GM19043 (cell line): ENCODE data around the gene C1QTNF6.

Source experiments
- ATAC-seq: cut with Tn5 transposase; IDR thresholded peaks from one replicate; pipeline ENCODE4 v1.9.1; 2021; ENCODE audit warnings: low read depth; ENCODE audit not compliant: unreplicated experiment

The C1QTNF6 gene

GRCh38 chr22:37193629-37194191, 5.7 kb upstream of the C1QTNF6 start:
- no peak for ATAC-seq

GRCh38 chr22:37192741-37193140, 4.7 kb upstream of the C1QTNF6 start:
- no peak for ATAC-seq

- ATAC-seq = no peak
Measured at GRCh38 chr22:37192204-37192603, 4.2 kb upstream of the C1QTNF6 start.

GRCh38 chr22:37190262-37190780, 2.3 kb upstream of the C1QTNF6 start:
- ATAC-seq = no peak

GRCh38 chr22:37188901-37189466, 937 bp upstream of the C1QTNF6 start:
- ATAC-seq = no peak

- ATAC-seq = no peak
Measured at GRCh38 chr22:37187552-37187890, 526 bp downstream of the C1QTNF6 start.

- no peak for ATAC-seq
Measured at GRCh38 chr22:37186997-37187522, 987 bp downstream of the C1QTNF6 start.

- ATAC-seq = no peak
Measured at GRCh38 chr22:37186228-37186996, 1.6 kb downstream of the C1QTNF6 start.

- no peak for ATAC-seq
Measured at GRCh38 chr22:37185646-37186227, 2.3 kb downstream of the C1QTNF6 start.

GRCh38 chr22:37184816-37185541, 3.1 kb downstream of the C1QTNF6 start:
- no peak for ATAC-seq

GRCh38 chr22:37184380-37184755, 3.7 kb downstream of the C1QTNF6 start:
- ATAC-seq = no peak

- ATAC-seq = no peak
Measured at GRCh38 chr22:37183432-37184379, 4.3 kb downstream of the C1QTNF6 start.

- no peak for ATAC-seq
Measured at GRCh38 chr22:37182949-37183245, 5.2 kb downstream of the C1QTNF6 start.

GRCh38 chr22:37182101-37182948, 5.7 kb downstream of the C1QTNF6 start:
- ATAC-seq = no peak

- ATAC-seq = no peak
Measured at GRCh38 chr22:37181681-37182080, 6.4 kb downstream of the C1QTNF6 start.

GRCh38 chr22:37180531-37181231, 7.4 kb downstream of the C1QTNF6 start:
- no peak for ATAC-seq

GRCh38 chr22:37179622-37180420, 8.2 kb downstream of the C1QTNF6 start:
- no peak for ATAC-seq

GRCh38 chr22:37179126-37179470, 8.9 kb downstream of the C1QTNF6 start:
- ATAC-seq = no peak
